Bronchial epithelial cell (primary cell): ENCODE data around the gene CCR5. TPM values are rescaled to one million over a fixed set of nuclear protein-coding genes. Genes with fewer than 3 reads are reported as not detected.
A peak's percentile ranks its signal among the peaks of the same experiment; 100 is the strongest.

Source experiments
- DNase-seq: peaks from one replicate; pipeline ENCODE4 v3.0.0-alpha.2; 2010; ENCODE audit warnings: low read depth
- FAIRE-seq: peaks from 2 replicates; lab custom pipeline; 2011; peaks lifted over from hg19 to GRCh38; lab: Jason Lieb, UNC
- H3K27me3 ChIP-seq: 2 replicates; pipeline ENCODE4 v1.5.1; 2011; ENCODE audit warnings: low read length; ENCODE audit not compliant: control insufficient read depth, insufficient read depth
- H3K36me3 ChIP-seq: 2 replicates; pipeline ENCODE4 v1.5.1; 2011; ENCODE audit warnings: low read length; ENCODE audit not compliant: control insufficient read depth, insufficient read depth
- H3K4me3 ChIP-seq: 2 replicates; pipeline ENCODE4 v1.5.1; 2011; ENCODE audit warnings: mild to moderate bottlenecking, low read depth, low read length, control low read depth
- total RNA-seq: library from RNA; depleted of rRNA; stranded (reverse); fragments of >200 nt; gene quantifications from 2 replicates; pipeline ENCODE4 v1.2.1, GENCODE V29; 2014
- TF ChIP-seq, protein P1 (sequence below): IDR thresholded peaks from 2 replicates; pipeline ENCODE4 v1.5.1; 2011; ENCODE audit warnings: mild to moderate bottlenecking, moderate library complexity, low read length, control low read depth, inconsistent platforms; ENCODE audit not compliant: insufficient read depth, severe bottlenecking

CCR5 gene
- total RNA-seq, 1 donor from 2014 or later = not detected

DNA sequence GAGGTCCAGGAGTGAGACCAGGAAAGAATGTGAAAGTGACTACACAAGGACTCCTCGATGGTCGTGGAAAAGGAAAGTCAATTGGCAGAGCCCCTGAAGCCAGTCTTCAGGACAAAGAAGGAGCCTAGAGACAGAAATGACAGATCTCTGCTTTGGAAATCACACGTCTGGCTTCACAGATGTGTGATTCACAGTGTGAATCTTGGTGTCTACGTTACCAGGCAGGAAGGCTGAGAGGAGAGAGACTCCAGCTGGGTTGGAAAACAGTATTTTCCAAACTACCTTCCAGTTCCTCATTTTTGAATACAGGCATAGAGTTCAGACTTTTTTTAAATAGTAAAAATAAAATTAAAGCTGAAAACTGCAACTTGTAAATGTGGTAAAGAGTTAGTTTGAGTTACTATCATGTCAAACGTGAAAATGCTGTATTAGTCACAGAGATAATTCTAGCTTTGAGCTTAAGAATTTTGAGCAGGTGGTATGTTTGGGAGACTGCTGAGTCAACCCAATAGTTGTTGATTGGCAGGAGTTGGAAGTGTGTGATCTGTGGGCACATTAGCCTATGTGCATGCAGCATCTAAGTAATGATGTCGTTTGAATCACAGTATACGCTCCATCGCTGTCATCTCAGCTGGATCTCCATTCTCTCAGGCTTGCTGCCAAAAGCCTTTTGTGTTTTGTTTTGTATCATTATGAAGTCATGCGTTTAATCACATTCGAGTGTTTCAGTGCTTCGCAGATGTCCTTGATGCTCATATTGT is 10.8 kb upstream of the CCR5 start:
- DNase-seq = no peak
- FAIRE-seq = no peak
- no peak overlapping the region for H3K4me3 ChIP-seq
- no peaks in the 10 kb centered on the region for H3K36me3 ChIP-seq
- TF ChIP-seq, protein P1, sequence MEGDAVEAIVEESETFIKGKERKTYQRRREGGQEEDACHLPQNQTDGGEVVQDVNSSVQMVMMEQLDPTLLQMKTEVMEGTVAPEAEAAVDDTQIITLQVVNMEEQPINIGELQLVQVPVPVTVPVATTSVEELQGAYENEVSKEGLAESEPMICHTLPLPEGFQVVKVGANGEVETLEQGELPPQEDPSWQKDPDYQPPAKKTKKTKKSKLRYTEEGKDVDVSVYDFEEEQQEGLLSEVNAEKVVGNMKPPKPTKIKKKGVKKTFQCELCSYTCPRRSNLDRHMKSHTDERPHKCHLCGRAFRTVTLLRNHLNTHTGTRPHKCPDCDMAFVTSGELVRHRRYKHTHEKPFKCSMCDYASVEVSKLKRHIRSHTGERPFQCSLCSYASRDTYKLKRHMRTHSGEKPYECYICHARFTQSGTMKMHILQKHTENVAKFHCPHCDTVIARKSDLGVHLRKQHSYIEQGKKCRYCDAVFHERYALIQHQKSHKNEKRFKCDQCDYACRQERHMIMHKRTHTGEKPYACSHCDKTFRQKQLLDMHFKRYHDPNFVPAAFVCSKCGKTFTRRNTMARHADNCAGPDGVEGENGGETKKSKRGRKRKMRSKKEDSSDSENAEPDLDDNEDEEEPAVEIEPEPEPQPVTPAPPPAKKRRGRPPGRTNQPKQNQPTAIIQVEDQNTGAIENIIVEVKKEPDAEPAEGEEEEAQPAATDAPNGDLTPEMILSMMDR = no peak
- H3K27me3 ChIP-seq = peaks cover 9% of the 10 kb centered on the region

DNA sequence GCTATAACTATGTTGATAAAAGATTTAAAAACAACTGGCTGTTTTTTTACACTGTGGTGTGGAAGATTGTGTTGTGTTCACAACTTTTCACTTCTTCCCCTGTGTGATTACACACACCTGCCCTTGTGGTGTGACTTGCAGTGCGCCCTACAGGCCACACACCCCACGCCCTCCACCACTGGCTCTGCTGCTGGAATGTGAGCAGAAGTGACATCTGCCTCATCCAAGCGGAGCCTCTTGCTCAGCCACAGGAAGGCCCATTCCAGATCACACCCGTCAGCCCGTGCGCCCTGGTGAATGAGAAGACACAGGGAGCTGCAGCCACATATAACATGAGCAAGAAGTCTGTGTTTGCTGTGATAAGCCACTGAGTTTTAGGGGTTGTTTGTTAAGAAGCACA is 9.8 kb upstream of the CCR5 start:
- TF ChIP-seq, protein P1 = no peak
- no peak for DNase-seq
- FAIRE-seq = peak; percentile 60
- Histone ChIP-seq H3K4me3 (no peak overlapping the region), H3K36me3 (no peaks in the 10 kb centered on the region), H3K27me3 (peaks cover 6% of the 10 kb centered on the region)

DNA sequence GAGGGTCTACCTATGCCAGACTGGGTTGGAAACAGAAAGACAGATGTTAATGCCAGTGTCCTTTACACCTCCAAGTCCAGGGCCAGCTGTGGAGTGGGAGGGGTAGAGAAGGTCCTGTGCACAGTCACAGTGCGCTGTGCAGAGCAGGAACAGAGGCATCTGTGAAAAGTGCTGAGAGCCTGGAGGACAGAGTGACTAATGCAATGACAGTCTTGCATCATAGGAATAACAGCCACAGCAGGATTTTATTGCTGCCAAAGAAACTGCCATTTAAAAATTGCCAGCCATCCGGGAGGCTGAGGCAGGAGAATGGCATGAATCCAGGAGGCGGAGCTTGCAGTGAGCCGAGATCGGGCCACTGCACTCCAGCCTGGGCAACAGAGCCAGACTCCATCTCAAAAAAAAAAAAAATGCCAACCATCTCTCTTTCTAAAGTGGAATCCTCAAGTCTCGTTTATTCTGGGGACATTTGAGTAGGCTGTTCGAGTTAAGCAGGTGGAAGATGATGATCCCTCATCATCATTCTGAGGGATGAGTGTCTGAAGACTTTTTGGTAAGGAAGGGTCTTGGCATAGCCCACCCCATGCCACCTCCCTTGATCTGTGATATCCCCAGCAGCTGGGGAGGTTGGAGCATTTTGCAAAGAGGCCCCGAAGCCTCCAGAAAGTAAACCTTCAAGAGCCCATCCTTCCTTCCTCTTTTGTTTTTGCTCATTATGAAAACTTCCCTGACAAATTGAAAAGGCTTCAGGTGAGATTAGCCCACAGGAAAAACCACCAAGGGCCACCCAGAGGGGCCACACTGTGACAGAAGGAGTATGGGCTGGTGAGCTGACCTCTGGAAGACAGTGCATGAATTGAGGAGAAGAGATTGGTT is 9.1 kb upstream of the CCR5 start:
- Histone ChIP-seq H3K4me3 (no peak overlapping the region), H3K27me3 (peaks cover 6% of the 10 kb centered on the region), H3K36me3 (no peaks in the 10 kb centered on the region)
- FAIRE-seq (no peak), DNase-seq (peak; percentile 58)
- TF ChIP-seq, protein P1 = no peak

- FAIRE-seq = no peak
- Histone ChIP-seq H3K27me3 (peaks cover 2% of the 10 kb centered on the region), H3K4me3 (no peak overlapping the region), H3K36me3 (no peaks in the 10 kb centered on the region)
- DNase-seq = no peak
- TF ChIP-seq, protein P1 = no peak
These were observed 5.7 kb upstream of the CCR5 start for GRCh38 chr3:46365041-46365440.

DNA sequence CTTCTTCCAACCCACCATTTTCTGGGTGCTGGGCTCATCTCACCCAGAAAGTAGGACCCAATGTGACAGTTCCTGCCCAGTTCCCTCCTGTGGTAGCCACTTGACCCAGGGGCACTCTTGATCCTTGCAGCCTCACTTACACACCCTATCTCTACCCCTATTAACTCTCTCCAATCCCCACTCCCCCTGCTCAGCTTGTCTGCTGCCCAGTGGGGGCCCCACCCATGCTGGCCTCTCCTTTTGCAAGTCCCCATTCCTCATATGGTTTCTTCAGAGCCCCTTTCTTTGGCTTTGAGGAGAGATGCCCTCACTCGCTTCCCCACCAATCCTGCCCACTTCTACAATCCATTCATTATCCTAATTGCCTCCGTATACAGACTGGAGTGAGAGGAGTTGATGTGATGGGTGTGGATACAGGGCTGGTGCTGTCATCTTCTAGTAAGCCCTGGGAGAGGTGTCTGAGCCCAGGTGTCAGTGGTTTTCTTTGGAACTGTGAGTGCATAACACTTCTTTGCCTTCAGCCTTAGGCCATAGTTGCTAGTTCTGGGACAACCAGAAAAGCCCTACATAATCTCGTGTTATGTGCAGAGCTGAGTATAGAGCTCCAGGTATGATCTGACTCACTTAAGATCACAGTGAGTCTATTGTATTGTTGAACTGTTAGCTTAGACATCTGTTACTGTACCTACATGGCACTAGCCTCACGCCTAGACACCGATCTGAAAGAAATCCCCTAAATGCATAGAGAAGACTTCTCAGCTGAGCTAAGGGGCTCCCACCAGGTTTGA is 4.8 kb upstream of the CCR5 start:
- FAIRE-seq (no peak), DNase-seq (no peak)
- TF ChIP-seq, protein P1 = no peak
- H3K36me3 ChIP-seq = no peaks in the 10 kb centered on the region
- H3K27me3 ChIP-seq = peaks cover 2% of the 10 kb centered on the region
- no peak overlapping the region for H3K4me3 ChIP-seq
